Mesothelial cell of epicardium (in vitro differentiated cells): Measurements from ENCODE around the gene EHMT1. TPM values are rescaled to one million over a fixed set of nuclear protein-coding genes. Genes with fewer than 3 reads are reported as not detected.
A peak's percentile ranks its signal among the peaks of the same experiment; 100 is the strongest.
"Not testable (repeated sequence)": the region's sequence is repeated elsewhere in the genome, so short reads cannot be mapped to it uniquely, and the experiment has no call there.

ENCODE experiments used
- DNase-seq, 2 experiments: peaks; one replicate each; pipeline ENCODE4 v3.0.0; 2021; ENCODE audit warnings: low spot score in 2 of 2; ENCODE audit not compliant: unreplicated experiment in 2 of 2
- H3K27ac Mint-ChIP-seq: 2 replicates; pipeline ENCODE4 v1.8.0; 2021; ENCODE audit warnings: mixed read lengths
- H3K27me3 Mint-ChIP-seq: 2 replicates; pipeline ENCODE4 v1.8.0; 2021; ENCODE audit warnings: low read depth, mixed read lengths
- H3K36me3 Mint-ChIP-seq: 2 replicates; pipeline ENCODE4 v1.8.0; 2021; ENCODE audit warnings: mixed read lengths
- H3K4me1 Mint-ChIP-seq: 2 replicates; pipeline ENCODE4 v1.8.0; 2021; ENCODE audit warnings: mixed read lengths
- H3K4me3 Mint-ChIP-seq: 2 replicates; pipeline ENCODE4 v1.8.0; 2021; ENCODE audit warnings: mild to moderate bottlenecking, moderate library complexity, mixed read lengths
- H3K9me3 Mint-ChIP-seq: 2 replicates; pipeline ENCODE4 v1.8.0; 2021; ENCODE audit warnings: mixed read lengths
- total RNA-seq: library from RNA; stranded (reverse); gene quantifications from 3 replicates; pipeline ENCODE4 v1.2.1, GENCODE V29; 2021
- TF ChIP-seq, protein P1 (sequence below): fragments of 200-600 bp; sonication (generic); IDR thresholded peaks from one replicate; pipeline ENCODE4 v1.5.0; 2021; ENCODE audit warnings: antibody characterized with exemption; ENCODE audit not compliant: unreplicated experiment

Gene EHMT1
- total RNA-seq, 1 donor from 2014 or later = 147 TPM

DNA sequence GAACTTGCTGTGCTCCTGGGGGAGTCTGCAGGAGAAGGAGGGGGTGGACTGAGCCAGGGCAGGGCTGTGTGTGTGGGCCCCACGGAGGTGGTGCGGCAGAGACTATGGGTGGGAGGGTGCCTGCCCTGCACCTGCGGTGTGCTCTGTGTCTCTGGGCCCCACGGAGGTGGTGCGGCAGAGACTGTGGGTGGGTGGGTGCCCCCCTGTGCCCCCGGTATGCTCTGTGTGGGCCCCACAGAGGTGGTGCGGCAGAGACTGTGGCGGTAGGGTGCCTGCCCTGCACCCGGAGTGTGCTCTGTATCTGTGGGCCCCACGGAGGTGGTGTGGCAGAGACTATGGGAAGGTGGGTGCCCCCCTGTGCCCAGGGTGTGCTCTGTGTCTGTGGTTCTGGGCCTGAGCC, 103.7 kb downstream of the EHMT1 start:
- Mint-ChIP-seq H3K9me3 (peaks cover 19% of the 10 kb centered on the region), H3K4me1 (peaks cover 13% of the 10 kb centered on the region), H3K27me3 (no peaks in the 10 kb centered on the region), H3K4me3 (no peak overlapping the region), H3K27ac (peak overlapping the region; percentile 67), H3K36me3 (peaks cover 57% of the 10 kb centered on the region)
- no peak for DNase-seq
- TF ChIP-seq, protein P1, sequence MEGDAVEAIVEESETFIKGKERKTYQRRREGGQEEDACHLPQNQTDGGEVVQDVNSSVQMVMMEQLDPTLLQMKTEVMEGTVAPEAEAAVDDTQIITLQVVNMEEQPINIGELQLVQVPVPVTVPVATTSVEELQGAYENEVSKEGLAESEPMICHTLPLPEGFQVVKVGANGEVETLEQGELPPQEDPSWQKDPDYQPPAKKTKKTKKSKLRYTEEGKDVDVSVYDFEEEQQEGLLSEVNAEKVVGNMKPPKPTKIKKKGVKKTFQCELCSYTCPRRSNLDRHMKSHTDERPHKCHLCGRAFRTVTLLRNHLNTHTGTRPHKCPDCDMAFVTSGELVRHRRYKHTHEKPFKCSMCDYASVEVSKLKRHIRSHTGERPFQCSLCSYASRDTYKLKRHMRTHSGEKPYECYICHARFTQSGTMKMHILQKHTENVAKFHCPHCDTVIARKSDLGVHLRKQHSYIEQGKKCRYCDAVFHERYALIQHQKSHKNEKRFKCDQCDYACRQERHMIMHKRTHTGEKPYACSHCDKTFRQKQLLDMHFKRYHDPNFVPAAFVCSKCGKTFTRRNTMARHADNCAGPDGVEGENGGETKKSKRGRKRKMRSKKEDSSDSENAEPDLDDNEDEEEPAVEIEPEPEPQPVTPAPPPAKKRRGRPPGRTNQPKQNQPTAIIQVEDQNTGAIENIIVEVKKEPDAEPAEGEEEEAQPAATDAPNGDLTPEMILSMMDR = no peak

DNA sequence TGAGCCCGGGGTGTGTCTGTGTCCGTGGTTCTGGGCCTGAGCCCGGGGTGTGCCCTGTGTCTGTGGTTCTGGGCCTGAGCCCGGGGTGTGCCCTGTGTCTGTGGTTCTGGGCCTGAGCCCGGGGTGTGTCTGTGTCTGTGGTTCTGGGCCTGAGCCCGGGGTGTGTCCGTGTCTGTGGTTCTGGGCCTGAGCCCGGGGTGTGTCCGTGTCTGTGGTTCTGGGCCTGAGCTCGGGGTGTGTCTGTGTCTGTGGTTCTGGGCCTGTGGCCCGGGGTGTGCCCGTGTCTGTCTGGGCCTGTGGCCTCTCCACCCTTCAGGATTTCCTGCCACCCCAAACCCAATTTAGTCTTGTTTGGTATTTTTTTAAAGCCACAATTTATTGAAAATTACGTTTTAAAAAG, 104.6 kb downstream of the EHMT1 start:
- Mint-ChIP-seq H3K36me3 (peaks cover 54% of the 10 kb centered on the region), H3K9me3 (peaks cover 19% of the 10 kb centered on the region), H3K27ac (peak overlapping the region; percentile 71), H3K4me1 (peaks cover 13% of the 10 kb centered on the region)
- not testable (repeated sequence) for DNase-seq, H3K27me3 Mint-ChIP-seq, H3K4me3 Mint-ChIP-seq

DNA sequence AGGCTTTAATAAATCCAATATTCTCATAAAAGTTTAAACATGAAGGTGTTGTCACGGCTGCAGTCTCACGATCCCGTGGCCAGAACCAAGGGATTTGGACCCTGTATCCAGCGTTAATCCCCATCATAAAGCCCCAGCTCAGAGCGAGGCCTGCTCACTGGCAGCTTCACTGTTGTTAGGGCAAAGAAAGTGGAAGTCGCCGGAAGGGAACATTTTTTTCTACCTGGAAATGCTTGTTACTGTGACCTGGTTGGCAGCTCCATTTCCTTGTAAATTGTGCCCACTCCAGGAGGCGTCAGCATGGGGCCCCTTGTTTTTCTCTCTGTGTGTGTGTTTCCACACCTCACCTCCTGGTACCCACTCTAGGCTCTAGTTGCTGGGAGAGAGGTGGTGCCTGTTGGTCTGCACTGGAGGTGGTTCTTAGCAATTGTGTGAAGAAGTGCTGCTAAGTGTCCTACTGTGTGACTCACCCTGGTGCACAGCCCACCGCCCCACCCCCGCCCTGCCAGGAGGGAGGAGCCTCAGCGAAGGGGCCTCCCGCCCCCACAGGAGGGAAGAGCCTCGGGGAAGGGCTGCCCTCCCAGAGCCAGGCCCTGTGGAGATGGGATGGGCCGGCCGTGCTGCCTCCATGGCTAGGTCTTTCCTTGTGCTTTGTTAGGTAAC, 105.1 kb downstream of the EHMT1 start:
- Mint-ChIP-seq H3K4me1 (peaks cover 13% of the 10 kb centered on the region), H3K27me3 (no peaks in the 10 kb centered on the region), H3K9me3 (peaks cover 19% of the 10 kb centered on the region), H3K36me3 (peaks cover 57% of the 10 kb centered on the region), H3K4me3 (no peak overlapping the region), H3K27ac (peak overlapping the region; percentile 71)
- TF ChIP-seq, protein P1 = no peak
- no peak for DNase-seq

DNA sequence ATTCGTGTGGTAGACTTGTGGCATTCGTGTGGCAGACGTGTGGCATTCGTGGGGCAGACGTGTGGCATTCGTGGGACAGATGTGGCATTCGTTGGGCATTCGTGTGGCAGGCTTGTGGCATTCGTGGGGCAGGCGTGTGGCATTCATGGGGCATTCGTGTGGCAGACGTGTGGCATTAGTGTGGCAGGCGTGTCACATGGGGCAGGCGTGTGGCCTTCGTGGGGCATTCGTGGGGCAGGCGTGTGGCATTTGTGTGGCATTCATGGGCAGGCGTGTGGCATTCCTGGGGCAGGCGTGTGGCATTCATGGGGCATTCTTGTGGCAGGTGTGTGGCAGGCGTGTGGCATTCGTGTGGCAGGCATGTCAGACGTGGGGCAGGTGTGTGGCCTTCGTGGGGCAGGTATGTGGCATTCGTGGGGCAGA, 106.0 kb downstream of the EHMT1 start:
- H3K9me3 Mint-ChIP-seq = peaks cover 19% of the 10 kb centered on the region
- H3K27ac Mint-ChIP-seq = no peak overlapping the region
- H3K4me1 Mint-ChIP-seq = peaks cover 13% of the 10 kb centered on the region
- H3K4me3 Mint-ChIP-seq = no peak overlapping the region
- no peaks in the 10 kb centered on the region for H3K27me3 Mint-ChIP-seq
- no peak for DNase-seq
- TF ChIP-seq, protein P1 = no peak
- peaks cover 57% of the 10 kb centered on the region for H3K36me3 Mint-ChIP-seq

DNA sequence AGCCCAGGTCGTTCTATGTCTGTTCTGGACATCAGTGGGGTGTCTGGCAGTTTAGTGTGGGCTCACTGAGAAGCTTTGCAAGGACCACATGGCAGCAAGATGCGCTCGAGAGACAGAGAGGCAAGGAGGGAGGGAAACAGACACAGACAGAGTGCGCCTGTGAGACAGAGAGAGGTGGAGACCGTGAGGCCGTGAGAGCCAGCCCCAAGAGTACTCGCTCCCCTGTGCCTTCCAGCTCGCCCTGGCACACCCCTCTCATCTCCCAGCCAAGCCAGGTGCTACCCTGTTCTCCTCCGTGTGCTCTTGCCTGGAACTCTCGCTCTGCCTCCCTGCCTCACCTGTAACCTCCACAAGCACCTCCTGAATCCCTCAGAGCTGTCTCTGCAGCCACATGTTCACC, 106.8 kb downstream of the EHMT1 start:
- DNase-seq = no peak
- Mint-ChIP-seq H3K27me3 (no peaks in the 10 kb centered on the region), H3K36me3 (peaks cover 61% of the 10 kb centered on the region), H3K4me3 (no peak overlapping the region), H3K27ac (no peak overlapping the region), H3K9me3 (peaks cover 19% of the 10 kb centered on the region), H3K4me1 (peaks cover 13% of the 10 kb centered on the region)
- TF ChIP-seq, protein P1 = no peak

DNA sequence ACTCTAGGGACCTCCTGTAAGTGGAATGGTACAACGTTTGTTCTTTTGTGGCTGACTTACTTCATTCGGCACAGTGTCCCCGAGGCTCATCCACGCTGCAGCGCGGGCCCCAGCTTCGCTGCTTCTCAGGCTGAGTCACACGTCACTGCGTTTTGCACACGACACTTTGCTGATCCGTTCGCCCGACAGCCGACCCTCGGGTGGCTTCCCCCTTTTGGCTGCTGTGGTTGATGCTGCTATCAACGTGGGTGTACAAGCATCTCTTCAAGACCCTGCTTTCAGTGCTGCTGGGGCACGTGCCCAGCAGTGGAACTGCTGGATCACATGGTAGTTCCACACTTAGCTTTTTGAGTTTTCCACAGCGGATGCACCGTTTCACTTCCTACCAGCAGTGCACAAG, 107.5 kb downstream of the EHMT1 start:
- H3K27ac Mint-ChIP-seq, H3K27me3 Mint-ChIP-seq, DNase-seq, H3K4me3 Mint-ChIP-seq: not testable (repeated sequence)
- Mint-ChIP-seq H3K36me3 (peaks cover 67% of the 10 kb centered on the region), H3K9me3 (peaks cover 19% of the 10 kb centered on the region), H3K4me1 (peaks cover 13% of the 10 kb centered on the region)

DNA sequence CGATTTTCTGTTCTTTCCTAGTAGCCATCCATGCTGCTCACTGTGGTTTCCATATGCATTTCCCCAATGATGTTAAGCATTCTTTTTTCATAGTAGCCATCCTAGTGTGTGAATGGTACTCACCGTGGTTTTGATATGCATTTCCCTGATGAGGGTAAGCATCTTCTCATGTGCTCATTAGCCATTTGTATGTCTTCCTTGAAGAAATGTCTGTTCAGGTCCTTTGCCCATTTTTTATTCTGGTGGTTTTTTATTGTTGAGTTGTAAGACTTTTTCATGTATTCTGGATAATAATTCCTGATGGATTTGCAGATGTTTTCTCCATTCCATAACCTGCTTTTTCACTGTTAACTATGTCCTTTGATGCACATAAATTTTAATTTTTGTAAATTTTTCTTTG, 108.0 kb downstream of the EHMT1 start:
- peaks cover 68% of the 10 kb centered on the region for H3K36me3 Mint-ChIP-seq
- H3K4me1 Mint-ChIP-seq = peaks cover 10% of the 10 kb centered on the region
- TF ChIP-seq, protein P1 = no peak
- H3K27ac Mint-ChIP-seq = no peak overlapping the region
- no peak for DNase-seq
- no peaks in the 10 kb centered on the region for H3K27me3 Mint-ChIP-seq
- H3K9me3 Mint-ChIP-seq = peaks cover 16% of the 10 kb centered on the region
- no peak overlapping the region for H3K4me3 Mint-ChIP-seq
